Activated T-cell treated with anti-CD3 and anti-CD28 coated beads, Interleukin-2, amount 50 U/mL, for 4 hours (primary cell): ENCODE measurements around the gene RRP15. TPM values are rescaled to one million over a fixed set of nuclear protein-coding genes. Genes with fewer than 3 reads are reported as not detected.

Experiments
- ATAC-seq, 2 donors: fragments of 200-7000 bp; cut with Tn5 transposase; one replicate each; pipeline ENCODE4 v1.10.0; 2021
- DNase-seq: peaks from one replicate; pipeline ENCODE4 v3.0.0-alpha.2; 2020
- H3K27me3 Mint-ChIP-seq: one replicate; pipeline ENCODE4 v1.8.0; 2021; ENCODE audit warnings: low read depth, mixed read lengths
- H3K36me3 Mint-ChIP-seq: one replicate; pipeline ENCODE4 v1.8.0; 2022; ENCODE audit warnings: mixed read lengths; ENCODE audit not compliant: insufficient read depth
- H3K4me1 Mint-ChIP-seq: one replicate; pipeline ENCODE4 v1.8.0; 2021; ENCODE audit warnings: low read depth, mixed read lengths
- H3K4me3 Mint-ChIP-seq: one replicate; pipeline ENCODE4 v1.8.0; 2021; ENCODE audit warnings: mild to moderate bottlenecking, moderate library complexity, mixed read lengths
- H3K9me3 Mint-ChIP-seq: one replicate; pipeline ENCODE4 v1.8.0; 2021; ENCODE audit warnings: mixed read lengths
- total RNA-seq, 3 donors: library from RNA; stranded (reverse); gene quantifications; one replicate each; pipeline ENCODE4 v1.2.1, GENCODE V29; 2021

RRP15 gene, protein sequence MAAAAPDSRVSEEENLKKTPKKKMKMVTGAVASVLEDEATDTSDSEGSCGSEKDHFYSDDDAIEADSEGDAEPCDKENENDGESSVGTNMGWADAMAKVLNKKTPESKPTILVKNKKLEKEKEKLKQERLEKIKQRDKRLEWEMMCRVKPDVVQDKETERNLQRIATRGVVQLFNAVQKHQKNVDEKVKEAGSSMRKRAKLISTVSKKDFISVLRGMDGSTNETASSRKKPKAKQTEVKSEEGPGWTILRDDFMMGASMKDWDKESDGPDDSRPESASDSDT
- total RNA-seq, result 10 to 100 TPM; 55.8 to 73.9 (median 71.9) TPM

DNA sequence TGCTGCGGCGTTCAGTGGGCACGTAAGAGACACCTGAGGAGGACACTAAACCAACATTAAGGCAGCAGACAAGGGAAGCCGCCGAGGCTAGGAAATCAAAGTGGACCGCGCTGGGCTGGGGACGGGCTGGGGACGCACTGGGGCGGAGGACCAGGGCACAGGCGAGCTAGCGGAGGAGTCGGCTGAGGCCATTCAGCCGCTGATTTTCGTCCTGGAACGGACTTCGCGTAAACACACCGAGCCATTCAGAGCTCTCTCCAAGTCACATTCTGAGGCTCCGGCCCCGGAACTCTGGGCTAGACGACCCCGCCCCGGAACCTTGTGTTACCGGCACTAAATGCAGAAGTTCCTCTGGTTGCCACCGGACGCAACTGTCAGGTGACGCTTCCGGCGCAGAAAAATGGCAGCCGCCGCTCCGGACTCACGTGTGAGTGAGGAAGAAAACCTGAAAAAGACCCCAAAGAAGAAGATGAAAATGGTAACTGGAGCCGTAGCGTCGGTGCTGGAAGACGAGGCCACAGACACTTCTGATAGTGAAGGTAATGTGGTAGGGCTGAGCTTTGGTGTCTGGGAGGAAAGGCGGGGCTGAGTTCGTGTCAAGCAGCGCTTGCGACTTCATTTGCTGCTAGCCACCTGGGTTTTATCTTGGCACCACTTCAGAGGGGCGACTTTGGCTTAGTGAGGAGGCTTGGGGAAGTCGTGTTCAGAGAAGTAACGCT, at the start of gene RRP15:
Gene RRP15, plus strand, starts transcription at position 377 of the 719 bp plus-strand sequence. Its CDS starts 24 bp downstream, at position 401.
- DNase-seq, result peak; percentile 83
- H3K4me1 Mint-ChIP-seq, result peaks cover 32% of the 10 kb centered on the region
- H3K27me3 Mint-ChIP-seq, result peaks cover 12% of the 10 kb centered on the region
- H3K36me3 Mint-ChIP-seq, result no peaks in the 10 kb centered on the region
- peak within 1 kb of the TSS; percentile 97 for H3K4me3 Mint-ChIP-seq
- peak; percentile 99 for ATAC-seq
- no peaks in the 10 kb centered on the region for H3K9me3 Mint-ChIP-seq

DNA sequence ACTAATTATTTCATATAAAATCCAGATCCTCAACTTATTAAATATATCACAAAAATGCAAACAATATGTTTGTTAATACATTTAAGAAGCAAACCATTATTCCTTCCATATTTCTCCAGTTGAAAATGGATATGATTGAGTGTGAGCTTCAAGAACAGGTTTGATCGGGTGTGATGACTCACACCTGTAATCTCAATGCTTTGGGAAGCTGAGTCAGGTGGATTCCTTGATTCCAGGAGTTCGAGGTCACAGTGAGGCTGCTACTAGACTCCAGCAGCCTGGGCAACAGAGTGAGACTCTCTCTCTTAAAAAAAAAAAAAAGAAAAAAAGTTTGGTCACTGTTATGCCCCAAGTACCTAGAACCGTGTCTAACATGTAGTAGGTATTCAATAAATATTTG, 42.9 kb upstream of the RRP15 start:
- H3K9me3 Mint-ChIP-seq, result no peaks in the 10 kb centered on the region
- DNase-seq (no peak), ATAC-seq (no peak)
- peaks cover 7% of the 10 kb centered on the region for H3K27me3 Mint-ChIP-seq
- no peaks in the 10 kb centered on the region for H3K4me1 Mint-ChIP-seq
- H3K4me3 Mint-ChIP-seq, result no peak overlapping the region
- H3K36me3 Mint-ChIP-seq, result no peaks in the 10 kb centered on the region

DNA sequence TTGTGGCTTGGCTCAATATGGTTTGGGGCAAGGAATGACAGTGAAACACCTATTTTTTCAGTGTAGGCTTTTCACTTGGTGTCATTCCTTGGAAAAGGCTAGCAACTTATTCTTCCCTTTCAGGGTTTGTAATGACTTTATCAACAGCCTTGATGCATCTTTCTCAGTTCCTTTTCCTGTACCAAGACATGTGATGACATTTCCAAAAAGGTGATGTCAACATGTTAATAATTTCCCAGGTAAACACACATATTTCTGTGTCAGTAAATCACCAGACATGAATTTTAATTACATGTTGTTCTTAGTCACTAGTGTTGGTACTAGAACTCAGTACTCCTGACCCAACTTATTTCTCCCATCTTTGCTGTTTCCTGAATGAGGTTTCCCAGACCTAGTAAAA, 37.8 kb upstream of the RRP15 start:
- ATAC-seq (no peak), DNase-seq (no peak)
- Mint-ChIP-seq H3K9me3 (no peaks in the 10 kb centered on the region), H3K4me3 (no peak overlapping the region), H3K27me3 (peaks cover 18% of the 10 kb centered on the region), H3K4me1 (no peaks in the 10 kb centered on the region), H3K36me3 (no peaks in the 10 kb centered on the region)

DNA sequence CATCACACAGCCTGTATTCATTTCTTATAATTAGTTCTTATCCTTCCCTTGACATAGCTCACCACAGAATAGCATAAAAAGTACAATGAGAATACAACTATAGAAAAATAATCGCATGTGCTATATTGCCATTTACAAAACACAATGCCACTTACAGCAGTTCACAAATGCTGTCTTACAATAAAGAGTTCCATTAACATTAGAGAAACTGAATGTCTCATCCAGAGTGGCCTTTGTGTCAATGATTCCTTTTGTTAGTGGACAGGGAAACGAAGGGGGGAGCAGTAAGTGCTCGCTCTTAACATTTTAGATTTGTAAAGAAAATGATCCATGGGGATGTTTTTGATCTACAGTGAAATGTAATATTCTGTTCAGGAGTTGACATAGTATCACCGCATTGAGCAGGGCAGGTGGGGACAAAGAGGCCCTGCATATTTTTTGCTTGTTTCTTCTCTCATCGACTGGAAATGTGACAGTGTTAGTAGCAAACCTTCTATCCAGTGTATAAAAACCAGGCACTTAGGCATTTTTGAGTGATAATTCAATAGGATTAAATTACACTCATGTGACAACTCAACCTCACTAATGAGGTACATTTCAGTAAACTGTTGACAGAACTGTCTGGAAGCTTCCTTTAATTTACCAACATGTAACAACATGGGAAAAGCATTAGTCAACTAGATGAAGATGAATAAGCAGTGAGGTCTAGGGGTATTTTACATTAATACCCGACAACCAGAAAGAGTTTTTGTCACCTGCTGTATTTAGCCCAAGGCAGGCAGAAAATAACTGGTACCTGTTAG, 35.6 kb upstream of the RRP15 start:
- H3K9me3 Mint-ChIP-seq, result no peaks in the 10 kb centered on the region
- H3K4me1 Mint-ChIP-seq, result no peaks in the 10 kb centered on the region
- no peak for DNase-seq
- peaks cover 15% of the 10 kb centered on the region for H3K27me3 Mint-ChIP-seq
- H3K36me3 Mint-ChIP-seq, result no peaks in the 10 kb centered on the region
- ATAC-seq, result no peak
- H3K4me3 Mint-ChIP-seq, result no peak overlapping the region

DNA sequence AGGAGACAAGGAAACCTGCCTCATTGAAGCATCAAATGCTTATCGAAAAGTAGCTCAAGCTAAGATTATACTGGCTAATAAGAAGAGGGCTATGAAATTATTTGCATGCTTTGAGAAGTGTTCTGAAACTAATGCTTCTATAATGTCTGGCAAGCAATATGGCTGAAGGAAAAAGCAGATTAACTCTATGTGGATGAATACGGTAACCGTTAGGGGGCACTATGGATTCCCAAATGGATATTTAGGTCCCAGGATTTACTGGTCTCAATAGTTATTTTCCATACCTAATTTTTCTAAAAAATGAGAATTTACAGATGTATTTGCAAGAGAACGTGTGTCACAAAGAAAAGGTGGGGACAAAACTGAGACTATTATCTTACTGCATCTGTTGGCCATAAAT, 34.6 kb upstream of the RRP15 start:
- Mint-ChIP-seq H3K27me3 (peaks cover 12% of the 10 kb centered on the region), H3K4me1 (no peaks in the 10 kb centered on the region), H3K36me3 (no peaks in the 10 kb centered on the region), H3K9me3 (no peaks in the 10 kb centered on the region), H3K4me3 (no peak overlapping the region)
- DNase-seq (no peak), ATAC-seq (no peak)

DNA sequence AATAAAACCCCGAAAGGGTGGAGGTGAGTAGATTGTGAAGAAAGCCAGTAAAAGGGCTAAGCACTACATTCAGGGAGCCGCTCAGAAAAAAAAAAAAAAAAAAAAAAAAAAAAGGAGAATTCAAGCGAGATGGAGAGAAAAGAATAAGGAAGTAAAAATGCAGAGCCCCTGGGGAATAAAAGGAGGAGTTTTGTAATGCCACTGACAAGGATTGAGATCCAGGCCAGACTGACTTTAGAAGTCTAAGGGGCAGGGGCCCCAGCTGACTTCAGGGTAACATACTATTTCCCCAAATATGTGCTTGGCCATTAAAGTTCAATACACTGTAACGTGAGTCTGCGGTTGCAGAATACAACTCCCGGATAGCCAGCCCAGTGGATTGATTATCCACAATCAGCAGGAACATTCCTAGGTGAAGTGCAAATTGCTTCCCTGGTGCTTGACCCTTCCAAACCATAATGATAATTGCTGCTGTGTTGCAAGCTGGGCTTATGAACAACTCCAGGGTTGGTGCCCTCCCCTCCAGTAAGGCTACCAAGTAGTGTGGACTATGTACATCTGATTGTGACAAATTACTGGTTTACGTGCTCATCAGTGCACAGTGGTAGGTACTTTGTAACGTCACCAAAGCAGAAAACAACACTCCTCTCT, 30.7 kb upstream of the RRP15 start:
- no peak for DNase-seq
- H3K4me1 Mint-ChIP-seq, result no peaks in the 10 kb centered on the region
- peaks cover 6% of the 10 kb centered on the region for H3K9me3 Mint-ChIP-seq
- no peaks in the 10 kb centered on the region for H3K36me3 Mint-ChIP-seq
- ATAC-seq, result no peak
- H3K4me3 Mint-ChIP-seq, result no peak overlapping the region
- H3K27me3 Mint-ChIP-seq, result peaks cover 10% of the 10 kb centered on the region

DNA sequence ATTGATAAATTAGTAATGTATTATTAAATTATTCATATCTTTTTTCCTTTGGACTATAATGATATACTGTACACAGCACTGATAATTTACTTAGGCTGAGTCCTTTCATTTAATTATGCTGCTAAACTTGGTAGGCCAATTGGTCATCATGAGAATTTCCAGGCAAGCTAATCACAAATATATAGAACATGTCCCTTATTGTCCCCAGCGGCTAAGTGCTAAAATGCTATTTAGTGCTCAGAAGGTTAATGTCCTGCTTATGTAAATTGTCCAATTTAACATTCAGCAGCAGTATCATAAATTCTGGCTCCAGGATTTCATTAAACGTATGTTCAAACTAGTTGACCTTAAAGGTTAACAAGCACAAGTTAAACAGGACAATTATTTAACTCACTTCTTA, 30.0 kb upstream of the RRP15 start:
- Mint-ChIP-seq H3K27me3 (peaks cover 10% of the 10 kb centered on the region), H3K9me3 (peaks cover 8% of the 10 kb centered on the region), H3K4me1 (no peaks in the 10 kb centered on the region), H3K4me3 (no peak overlapping the region), H3K36me3 (no peaks in the 10 kb centered on the region)
- DNase-seq (no peak), ATAC-seq (no peak)

DNA sequence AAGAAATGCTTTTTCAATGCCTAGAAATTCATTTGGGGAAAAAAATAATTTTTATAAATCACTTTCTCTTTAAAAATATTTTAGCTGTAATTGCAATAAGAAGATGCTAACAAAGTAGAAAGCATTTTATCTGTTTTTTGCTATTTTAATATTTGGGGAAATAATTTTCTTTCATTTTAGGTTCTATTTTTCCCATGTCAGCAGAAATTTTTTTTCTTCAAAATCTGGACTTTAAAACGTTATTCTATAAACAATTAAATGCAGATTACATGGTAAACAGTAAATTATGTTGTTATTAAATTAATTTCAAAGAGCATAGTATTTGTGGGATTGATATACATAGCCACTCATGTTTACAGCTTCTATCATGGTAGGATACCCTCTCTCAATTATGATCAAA, 27.7 kb upstream of the RRP15 start:
- no peak for ATAC-seq
- Mint-ChIP-seq H3K4me1 (no peaks in the 10 kb centered on the region), H3K27me3 (peaks cover 11% of the 10 kb centered on the region), H3K4me3 (no peak overlapping the region), H3K9me3 (peaks cover 8% of the 10 kb centered on the region), H3K36me3 (no peaks in the 10 kb centered on the region)
- no peak for DNase-seq

DNA sequence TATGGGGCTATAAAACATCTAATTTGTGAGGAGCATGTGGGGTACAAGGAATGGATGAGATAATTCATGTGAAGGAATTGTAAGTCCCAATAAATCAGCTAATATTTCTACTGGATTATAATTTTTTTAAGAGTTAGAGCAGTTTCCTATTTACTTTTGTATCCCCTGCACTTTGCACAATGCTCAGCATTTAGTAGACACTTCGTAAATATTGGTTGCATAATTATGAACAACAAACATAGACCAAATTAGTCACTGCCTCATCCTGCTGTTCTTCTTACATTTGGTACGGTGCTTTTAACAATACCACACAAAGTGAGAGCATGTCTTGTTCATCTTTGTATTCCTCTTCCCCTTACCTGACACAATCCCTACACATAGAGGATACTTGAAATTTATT, 27.1 kb upstream of the RRP15 start:
- no peaks in the 10 kb centered on the region for H3K36me3 Mint-ChIP-seq
- H3K27me3 Mint-ChIP-seq, result peaks cover 11% of the 10 kb centered on the region
- H3K4me1 Mint-ChIP-seq, result no peaks in the 10 kb centered on the region
- ATAC-seq (no peak), DNase-seq (no peak)
- no peak overlapping the region for H3K4me3 Mint-ChIP-seq
- peaks cover 8% of the 10 kb centered on the region for H3K9me3 Mint-ChIP-seq

DNA sequence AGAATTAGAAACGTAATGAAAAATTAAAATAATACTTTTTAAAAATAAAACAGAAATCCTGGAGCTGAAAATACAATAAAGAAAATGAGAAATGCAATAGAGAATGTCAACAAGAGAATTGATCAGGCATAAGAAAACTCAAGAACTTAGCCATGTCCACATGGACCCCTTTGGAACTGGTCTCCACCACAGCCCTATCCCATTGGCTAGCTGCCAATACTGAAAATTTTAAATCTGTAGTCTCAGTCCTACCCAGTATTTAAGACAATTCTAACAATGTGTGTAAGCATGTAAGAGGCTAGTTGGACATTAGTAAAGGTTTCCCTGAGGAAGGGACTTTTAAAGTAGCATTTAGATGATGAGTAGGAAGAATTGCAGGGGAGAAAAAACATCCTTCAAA, 25.8 kb upstream of the RRP15 start:
- peaks cover 11% of the 10 kb centered on the region for H3K27me3 Mint-ChIP-seq
- DNase-seq (no peak), ATAC-seq (no peak)
- H3K4me1 Mint-ChIP-seq, result no peaks in the 10 kb centered on the region
- H3K4me3 Mint-ChIP-seq, result no peak overlapping the region
- peaks cover 8% of the 10 kb centered on the region for H3K9me3 Mint-ChIP-seq
- no peaks in the 10 kb centered on the region for H3K36me3 Mint-ChIP-seq

DNA sequence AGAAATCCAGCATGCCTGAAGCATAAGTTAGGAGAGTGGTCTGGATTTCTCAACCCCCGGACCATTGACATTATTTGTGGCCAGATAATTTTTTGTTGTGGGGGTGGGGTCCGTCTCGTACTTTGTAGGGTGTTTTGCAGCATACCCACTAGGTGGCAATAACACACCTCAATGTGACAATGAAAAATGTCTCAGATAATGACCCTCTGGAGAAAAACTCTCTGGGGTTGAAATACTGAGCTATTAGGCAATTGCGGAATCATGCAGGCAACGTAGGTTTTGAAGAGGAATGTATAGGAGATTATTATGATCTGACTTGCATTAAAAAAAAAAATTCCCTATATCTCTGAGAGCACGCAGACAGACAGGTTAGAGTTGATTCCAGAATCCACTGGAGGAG, 25.3 kb upstream of the RRP15 start:
- DNase-seq (no peak), ATAC-seq (no peak)
- Mint-ChIP-seq H3K36me3 (no peaks in the 10 kb centered on the region), H3K9me3 (peaks cover 8% of the 10 kb centered on the region), H3K4me3 (no peak overlapping the region), H3K4me1 (no peaks in the 10 kb centered on the region), H3K27me3 (peaks cover 14% of the 10 kb centered on the region)

DNA sequence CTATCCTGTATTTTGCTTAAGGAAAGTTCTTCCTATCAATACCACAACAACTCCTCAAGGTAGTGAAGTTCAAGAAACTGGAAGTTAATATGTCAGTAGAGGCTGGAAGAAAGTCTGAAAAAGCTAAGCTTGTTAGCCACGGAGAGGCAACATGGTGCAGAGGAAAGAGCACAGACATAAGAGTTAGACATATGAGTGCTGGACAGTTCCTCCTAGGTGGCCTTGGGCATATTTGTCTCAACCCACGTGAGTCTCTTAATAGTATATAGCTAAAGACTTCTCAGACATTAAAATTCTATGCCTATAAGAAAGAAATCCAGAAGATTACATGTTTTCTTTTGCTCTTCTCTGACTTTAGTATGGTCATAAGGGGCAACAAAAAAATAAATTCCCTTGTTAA, 22.8 kb upstream of the RRP15 start:
- H3K4me3 Mint-ChIP-seq, result no peak overlapping the region
- no peak for ATAC-seq
- H3K9me3 Mint-ChIP-seq, result peaks cover 8% of the 10 kb centered on the region

DNA sequence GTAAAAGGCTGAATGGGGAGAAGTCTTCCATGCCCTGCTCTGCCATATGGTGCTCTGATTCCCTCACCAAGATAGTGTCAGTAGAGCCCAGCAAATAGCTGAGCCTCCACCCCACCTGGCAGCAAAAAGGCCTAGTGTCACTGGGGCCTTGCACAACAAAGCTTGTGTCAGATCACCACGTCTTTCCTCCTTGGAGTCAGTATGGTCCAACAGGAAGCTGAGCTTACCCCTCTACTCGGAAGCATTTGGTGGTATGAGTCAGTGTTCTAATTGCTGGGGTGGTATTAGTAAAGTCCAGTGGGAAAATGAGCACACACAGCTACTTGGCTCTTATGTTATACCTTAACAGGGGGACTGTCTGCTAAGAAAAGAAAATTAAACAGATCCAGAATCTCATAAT, 18.7 kb upstream of the RRP15 start:
- Mint-ChIP-seq H3K36me3 (no peaks in the 10 kb centered on the region), H3K9me3 (no peaks in the 10 kb centered on the region), H3K4me1 (no peaks in the 10 kb centered on the region), H3K27me3 (peaks cover 9% of the 10 kb centered on the region), H3K4me3 (no peak overlapping the region)
- ATAC-seq, result no peak
- no peak for DNase-seq

More for the DNA sequence above, 22.8 kb upstream of the RRP15 start:
- Mint-ChIP-seq H3K27me3 (peaks cover 17% of the 10 kb centered on the region), H3K36me3 (no peaks in the 10 kb centered on the region), H3K4me1 (no peaks in the 10 kb centered on the region)
- DNase-seq, result no peak

DNA sequence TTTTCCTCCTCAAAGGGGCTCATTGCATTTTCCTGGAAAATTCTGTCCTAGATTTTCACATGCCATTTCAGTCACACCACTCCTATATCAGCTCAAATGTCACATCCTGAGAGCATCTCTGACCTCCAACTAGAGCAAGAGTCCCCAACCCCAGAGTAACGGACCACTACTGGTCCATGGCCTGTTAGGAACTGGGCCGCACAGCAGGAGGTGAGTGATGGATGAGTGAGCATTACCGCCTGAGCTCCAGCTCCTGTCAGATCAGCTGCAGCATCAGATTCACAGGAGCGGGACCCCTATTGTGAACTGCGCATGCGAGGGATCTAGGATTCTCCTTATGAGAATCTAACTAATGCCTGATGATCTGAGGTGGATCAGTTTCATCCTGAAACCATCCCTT, 12.7 kb upstream of the RRP15 start:
- Mint-ChIP-seq H3K4me3 (no peak overlapping the region), H3K4me1 (no peaks in the 10 kb centered on the region), H3K27me3 (peaks cover 2% of the 10 kb centered on the region), H3K9me3 (no peaks in the 10 kb centered on the region), H3K36me3 (no peaks in the 10 kb centered on the region)
- no peak for ATAC-seq
- DNase-seq, result no peak
